Peyer's patch (tissue), 4 donors: ENCODE data around the gene BLNK.

Experiments used
- CTCF ChIP-seq, 6 experiments: fragments of 450-650 bp in 4 of 6; fragments of 200-600 bp in 2 of 6; sonication (generic) in 1 of 6; IDR thresholded peaks; one replicate each; pipeline ENCODE4 v1.5.1; 2017 to 2019; ENCODE audit warnings: antibody characterized with exemption in 6 of 6, mild to moderate bottlenecking in 3 of 6, moderate library complexity in 1 of 6
- POLR2A ChIP-seq, 2 donors: fragments of 450-650 bp; IDR thresholded peaks; one replicate each; pipeline ENCODE4 v1.5.1; 2017; ENCODE audit warnings: antibody characterized with exemption in 2 of 2, mild to moderate bottlenecking in 2 of 2, moderate library complexity in 2 of 2

- TF ChIP-seq CTCF (IDR thresholded peaks at IDR 0.05) = no peak
- no peak for TF ChIP-seq POLR2A (IDR thresholded peaks at IDR 0.05)
Observed at GRCh38 chr10:96254976-96255375, 16.4 kb downstream of the BLNK start.
